GM20000 (cell line): ENCODE measurements around the gene LAMA4.

Experiments
- DNase-seq: peaks from one replicate; pipeline ENCODE4 v3.0.0; 2012; ENCODE audit warnings: low spot score
- TF ChIP-seq, protein P1 (sequence below): IDR thresholded peaks from 2 replicates; pipeline ENCODE4 v1.5.1; 2012; ENCODE audit warnings: mild to moderate bottlenecking, control low read depth; ENCODE audit errors: extremely low read depth, missing control alignments

Gene LAMA4

DNA sequence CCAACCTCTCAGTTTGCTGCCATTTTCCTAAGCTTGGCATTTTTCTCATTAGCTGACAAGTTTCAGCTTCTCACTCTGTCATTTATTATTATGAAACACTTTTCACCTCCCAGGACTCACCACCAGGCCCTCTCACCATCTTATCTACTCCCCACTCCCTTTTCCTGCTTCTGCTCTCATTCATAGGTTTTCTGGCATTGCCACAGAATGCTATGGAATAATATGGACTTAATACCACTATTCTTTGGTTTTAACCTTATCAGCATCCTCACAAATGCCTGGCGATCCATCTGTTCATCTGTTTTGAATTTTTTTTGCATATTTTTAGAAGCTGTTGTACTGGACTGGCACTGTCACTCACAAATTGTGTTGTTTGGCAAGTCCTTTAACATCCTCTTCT lies 16.4 kb upstream of the LAMA4 start:
- TF ChIP-seq, protein P1, sequence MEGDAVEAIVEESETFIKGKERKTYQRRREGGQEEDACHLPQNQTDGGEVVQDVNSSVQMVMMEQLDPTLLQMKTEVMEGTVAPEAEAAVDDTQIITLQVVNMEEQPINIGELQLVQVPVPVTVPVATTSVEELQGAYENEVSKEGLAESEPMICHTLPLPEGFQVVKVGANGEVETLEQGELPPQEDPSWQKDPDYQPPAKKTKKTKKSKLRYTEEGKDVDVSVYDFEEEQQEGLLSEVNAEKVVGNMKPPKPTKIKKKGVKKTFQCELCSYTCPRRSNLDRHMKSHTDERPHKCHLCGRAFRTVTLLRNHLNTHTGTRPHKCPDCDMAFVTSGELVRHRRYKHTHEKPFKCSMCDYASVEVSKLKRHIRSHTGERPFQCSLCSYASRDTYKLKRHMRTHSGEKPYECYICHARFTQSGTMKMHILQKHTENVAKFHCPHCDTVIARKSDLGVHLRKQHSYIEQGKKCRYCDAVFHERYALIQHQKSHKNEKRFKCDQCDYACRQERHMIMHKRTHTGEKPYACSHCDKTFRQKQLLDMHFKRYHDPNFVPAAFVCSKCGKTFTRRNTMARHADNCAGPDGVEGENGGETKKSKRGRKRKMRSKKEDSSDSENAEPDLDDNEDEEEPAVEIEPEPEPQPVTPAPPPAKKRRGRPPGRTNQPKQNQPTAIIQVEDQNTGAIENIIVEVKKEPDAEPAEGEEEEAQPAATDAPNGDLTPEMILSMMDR, result no peak
- DNase-seq, result no peak

DNA sequence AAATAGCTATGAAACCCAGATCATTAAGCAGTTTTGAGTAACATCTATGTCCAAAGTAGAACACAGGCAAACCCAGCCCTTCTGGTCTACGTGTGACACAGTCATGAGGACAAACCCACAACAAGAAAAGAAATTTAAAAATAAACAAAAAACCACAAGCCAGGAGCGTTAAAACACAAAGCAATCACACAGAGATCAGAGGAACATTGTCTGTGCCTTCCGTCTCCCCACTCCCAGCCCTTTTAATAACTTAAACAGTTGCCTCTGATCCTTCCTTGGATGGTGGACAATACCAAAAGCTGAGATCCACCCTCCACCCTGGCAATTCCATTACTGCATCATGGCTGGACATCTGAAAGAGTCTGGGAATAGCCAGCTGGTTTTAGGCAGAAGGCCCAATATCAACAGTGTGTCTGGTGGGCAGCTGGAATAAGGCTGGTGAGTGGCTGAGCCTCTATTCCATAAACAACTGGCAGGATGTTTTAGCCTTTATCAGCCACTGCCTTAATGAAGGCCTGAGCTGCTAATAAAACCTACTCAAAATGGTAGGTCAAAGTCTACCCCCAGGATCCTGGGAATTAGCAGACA lies 15.7 kb upstream of the LAMA4 start:
- TF ChIP-seq, protein P1, result no peak
- no peak for DNase-seq

DNA sequence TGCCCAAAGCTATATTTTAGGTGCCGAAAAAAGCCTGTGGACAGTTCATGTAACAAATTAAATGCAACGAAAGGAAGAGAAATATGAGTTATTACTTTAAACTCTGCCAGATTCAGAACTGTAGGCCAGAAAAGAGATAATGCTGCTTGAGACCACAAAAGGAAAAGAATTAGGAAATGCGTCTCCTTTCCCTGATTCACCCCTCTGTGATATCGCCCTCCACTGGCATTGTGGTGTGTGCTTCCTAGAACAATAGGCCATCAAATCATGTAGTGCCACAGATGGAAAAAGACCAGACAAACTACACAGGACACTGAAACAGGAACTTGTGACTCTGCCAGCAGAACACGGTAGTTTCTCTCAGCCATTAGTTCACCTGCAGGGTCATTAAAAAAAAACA lies 14.7 kb upstream of the LAMA4 start:
- no peak for DNase-seq
- TF ChIP-seq, protein P1, result no peak

DNA sequence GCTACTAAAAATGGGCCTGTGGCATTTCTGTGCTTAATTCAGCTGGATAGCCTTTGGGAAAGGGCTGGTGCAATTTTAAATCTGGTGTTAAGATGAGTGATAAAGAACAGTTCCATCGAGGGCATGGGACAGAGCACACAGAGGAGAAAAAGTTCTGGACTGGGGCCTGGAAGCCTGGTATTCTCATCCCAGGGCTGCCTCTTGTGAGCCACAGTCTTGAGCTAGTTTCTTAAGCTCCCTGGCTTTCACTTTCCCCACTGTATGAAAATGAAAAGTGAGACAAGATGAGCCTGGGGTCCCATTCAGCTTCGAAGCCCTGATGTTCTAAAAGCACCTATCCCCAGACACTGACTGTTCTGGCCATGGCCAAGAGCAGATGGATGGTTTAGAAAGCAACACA lies 14.3 kb upstream of the LAMA4 start:
- TF ChIP-seq, protein P1, result no peak
- no peak for DNase-seq

DNA sequence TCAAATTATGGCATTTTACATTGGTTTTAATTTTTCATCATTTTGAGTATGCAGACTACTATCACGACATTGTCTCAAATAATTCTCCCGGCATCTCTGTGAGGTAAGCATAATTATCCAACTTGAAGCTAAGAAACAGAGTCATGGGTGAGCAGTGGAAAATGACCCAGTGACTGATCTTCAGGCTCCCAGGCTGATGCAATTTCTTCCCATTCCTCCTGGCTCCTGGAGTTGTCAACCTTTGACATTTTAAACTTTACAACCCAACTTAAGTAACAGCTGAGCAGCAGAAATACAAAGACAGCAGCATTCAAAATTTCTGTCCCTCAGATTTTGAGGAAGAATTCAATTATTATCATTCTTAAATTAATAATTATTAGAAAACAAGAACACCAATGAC lies 13.7 kb upstream of the LAMA4 start:
- DNase-seq, result no peak
- TF ChIP-seq, protein P1, result no peak

DNA sequence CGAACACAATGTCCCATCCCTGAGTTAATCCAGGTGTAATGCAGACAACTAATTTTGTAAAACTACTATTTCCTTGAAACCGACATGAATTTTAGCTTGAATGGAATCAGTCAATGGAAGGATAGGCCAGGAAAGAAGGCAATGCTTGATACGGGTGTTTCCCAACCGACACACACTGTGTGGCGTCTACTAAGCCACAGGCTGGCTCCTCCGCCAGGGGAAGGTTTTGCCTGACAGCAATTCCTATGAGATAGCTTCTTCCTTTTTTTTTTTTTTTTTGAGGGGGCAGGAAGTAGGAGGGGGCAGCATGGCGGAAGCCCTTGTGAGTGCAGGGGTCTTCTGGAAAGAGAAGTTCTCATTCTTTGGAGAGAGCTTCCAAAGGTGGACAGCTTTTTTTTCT lies 12.0 kb upstream of the LAMA4 start:
- DNase-seq, result no peak
- TF ChIP-seq, protein P1, result no peak

DNA sequence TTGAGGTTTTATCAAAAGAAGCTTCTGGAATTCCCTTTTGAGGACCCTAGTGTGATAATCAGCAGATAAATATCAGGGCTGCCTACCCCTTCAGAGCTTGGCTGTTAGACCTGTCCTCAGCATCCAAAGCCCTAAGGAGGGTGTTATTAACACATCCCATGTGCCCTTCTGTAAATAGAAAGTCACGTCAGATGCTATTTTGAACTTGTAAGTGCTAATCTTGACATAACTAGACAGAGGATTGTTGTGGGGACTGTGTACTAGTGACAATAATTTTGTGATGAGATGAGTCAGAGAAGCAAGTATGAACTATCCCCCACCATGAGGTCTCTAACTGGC lies 4.9 kb upstream of the LAMA4 start:
- TF ChIP-seq, protein P1, result no peak
- DNase-seq, result no peak
